GM19452 (cell line): ENCODE measurements around the gene IQCE.
"Not testable (repeated sequence)": the region's sequence is repeated elsewhere in the genome, so short reads cannot be mapped to it uniquely, and the experiment has no call there.

Experiments used
- ATAC-seq: cut with Tn5 transposase; IDR thresholded peaks from one replicate; pipeline ENCODE4 v1.9.1; 2021; ENCODE audit not compliant: unreplicated experiment

IQCE gene

GRCh38 chr7:2598154-2598823, 39.5 kb downstream of the IQCE start:
- ATAC-seq, result no peak

- no peak for ATAC-seq
Observed at GRCh38 chr7:2601065-2601464, 42.3 kb downstream of the IQCE start.

GRCh38 chr7:2601907-2602306, 43.1 kb downstream of the IQCE start:
- no peak for ATAC-seq

DNA sequence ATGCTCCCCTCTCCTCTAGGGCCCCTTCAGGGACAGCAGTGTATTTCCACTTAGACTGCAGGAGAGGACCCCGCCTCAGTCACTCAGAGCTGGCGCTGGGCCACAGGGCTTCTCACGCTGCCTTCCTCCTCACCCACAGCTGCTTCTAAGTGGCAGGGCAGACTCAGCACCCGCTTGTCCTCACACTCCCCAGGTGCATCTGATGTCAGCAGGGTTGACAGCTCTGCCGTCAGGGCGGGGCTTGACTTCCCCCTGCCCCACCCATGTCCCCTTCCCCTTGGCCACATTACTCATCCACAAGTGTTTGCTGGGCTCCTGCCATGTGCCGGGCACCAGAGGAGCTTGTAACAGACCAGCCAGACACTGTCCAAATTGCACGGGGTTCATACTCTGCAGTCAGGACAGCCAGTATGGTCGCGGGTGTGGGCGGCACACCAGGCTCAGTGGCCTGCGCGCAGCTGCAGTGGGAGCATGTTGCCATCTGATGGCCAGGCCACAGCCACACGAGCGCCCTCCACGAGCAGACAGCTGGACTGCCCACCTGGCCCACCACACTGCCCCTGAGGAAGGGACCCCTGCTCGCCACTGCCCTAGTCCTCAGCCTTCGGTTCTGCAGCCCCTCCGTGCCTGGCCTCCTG, 43.7 kb downstream of the IQCE start:
- no peak for ATAC-seq

DNA sequence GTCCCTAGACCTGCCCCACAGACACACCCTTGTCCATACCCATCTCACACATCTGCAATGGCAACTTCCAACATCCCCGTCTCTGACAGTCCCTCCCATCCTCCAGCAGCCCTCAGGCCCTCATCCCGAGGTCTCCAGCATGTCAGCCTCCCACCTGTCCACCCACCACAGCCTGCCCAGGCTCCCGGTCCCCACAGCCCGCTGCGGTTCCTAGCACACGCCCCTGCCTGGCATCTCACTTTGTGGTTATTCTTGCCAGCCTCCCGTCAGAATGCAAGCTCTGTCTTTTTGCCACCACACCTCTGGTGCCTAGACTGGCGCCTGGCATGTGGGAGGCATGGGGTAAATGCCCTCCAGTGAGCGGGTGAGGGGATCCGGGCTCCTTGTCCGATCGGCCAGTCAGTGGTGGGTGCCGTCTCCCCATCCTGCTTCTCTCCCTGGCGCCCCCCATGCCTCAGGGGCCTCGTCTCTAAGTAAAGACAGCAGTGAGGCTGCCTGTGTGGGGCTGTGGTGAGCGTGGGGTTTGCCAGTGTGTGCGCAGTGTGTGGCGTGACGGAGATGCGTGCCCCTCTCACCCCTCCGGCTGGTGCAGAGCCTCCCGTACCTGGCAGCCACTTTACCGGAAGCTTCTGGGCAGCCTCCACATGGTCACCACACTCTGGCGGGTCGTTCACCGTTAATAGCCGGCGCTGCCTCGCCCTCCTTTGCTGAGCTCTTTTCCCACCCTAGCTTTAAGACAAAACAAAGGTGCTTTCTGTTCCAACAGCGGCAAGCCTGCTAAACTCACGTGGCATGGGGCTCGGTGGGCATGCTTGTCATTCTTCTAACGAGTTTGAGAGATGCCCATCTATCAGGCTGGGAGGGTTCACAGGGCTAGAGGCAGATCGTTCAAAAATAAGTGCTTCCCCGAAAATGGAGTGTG, 44.5 kb downstream of the IQCE start:
- no peak for ATAC-seq

DNA sequence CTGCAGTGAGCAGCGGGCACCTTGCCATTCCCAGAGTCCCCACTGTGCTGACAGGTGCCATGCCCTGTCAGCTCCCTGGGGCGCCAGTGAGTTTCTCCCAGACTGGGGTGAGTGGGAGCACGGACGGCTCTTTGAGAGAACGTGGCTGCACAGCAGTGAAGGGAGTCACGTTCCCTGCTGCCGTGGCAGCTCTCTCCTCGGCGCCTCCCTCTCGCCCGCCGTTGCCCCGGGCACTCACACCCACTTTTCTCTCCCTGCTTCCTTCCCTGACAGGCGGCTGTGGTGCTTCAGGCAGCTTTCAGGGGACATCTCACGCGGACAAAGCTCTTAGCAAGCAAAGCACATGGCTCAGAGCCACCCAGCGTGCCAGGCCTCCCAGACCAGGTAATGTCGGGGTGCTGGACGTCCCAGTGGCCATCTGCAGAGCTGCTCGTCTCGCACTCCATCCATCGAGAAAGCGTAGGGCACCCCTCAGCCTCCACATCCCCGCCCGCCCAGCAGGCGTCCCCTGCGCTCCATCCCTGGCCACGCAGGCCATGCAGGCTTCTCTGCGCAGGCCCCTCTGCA, 45.9 kb downstream of the IQCE start:
- ATAC-seq, result no peak

DNA sequence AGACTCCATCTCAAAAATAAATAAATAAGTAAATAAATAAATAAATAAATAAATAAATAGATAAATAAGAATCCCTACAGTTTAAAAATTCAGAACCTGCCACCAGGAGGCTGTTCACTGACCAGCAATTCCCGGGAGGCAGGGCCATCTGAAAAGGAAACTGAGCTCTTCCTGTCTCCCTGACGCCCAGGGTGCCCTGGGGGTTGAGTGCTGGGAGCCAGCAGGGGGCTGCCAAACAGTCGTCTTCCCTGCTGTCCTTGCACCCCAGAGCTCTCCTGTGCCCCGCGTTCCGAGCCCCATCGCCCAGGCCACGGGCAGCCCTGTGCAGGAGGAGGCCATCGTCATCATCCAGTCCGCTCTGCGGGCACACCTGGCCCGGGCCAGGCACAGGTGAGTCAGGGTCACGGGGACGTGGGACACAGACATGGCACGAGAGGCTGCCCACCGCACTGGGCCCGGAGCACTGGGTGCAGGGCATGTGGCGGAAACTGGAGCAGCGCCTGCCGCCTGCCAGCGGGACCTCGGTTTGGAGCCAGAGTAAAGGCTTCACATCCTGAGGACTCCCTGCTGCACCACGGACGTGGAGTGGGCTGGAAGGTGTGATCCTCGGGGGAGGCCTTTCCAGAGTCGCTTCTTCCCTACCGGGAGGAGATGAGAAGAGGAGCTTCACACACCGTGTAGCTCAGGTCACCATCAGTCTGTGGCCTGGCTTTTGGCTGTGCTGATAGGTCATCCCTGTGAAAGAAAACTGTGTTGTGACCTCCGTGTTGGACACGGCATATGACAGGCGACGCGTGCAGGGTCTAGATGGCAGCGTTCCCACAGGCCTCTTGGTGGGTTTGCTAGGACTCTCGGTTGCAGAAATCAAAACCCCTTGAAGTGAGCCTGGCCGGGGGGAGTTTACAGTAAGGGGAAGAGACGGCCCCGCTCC, 47.1 kb downstream of the IQCE start:
- ATAC-seq, result no peak

DNA sequence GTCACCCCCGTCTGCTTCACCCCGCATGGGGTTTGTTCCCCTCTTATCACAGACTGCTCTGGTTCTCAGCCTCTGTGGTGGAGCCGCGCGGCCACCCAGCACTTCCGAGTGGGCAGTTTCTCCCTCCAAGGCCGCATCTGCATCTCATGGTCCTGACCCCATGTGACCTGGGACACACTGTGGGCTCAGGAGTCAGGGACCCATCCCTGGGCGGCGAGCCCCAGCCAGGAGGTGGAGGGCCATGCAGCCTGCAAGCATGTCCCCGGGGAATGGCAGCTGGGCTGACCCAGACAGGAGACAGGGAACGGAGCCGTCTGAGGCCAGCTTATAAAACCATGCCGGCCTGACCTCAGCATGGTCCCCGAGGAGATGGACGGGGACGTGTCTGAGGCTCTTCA, 47.8 kb downstream of the IQCE start:
- ATAC-seq, result no peak

DNA sequence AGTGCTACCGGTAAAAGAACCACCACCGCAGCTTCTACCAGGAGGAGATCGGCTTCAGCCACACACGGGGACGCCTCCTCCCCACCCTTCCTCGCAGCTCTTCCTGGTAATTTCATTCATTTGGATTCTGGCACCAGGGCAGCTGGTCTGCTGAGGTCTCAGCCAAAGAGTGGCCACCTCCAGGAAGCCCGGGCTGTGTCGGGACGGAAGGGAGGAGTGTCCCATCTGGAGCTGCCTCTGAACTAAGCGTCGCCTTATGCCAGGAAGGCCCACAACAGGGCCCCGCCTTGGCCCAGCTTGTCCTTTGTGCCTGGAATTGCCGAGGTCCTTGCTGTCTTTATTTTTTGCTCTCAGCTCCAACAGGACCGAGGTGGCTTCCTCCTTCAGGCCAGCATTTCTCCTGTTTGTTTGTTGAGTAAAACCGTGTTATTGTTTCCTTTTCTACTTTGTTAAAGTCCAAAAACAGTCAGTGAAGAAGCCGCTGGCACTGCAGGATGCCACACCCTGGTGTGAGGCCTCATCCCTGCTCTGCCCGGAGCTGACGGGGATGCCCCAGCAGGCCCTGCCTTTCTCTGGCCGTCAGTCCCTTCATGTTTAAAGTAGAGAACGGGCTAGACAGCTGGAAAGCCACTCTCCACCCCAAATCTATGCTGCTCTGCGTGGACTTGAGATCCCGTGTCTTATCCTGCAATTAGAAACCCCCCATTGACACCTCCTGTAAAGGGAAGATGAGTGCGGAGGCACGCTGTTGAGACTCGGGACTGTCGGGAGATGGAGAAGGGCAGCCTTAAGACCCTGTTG, 48.5 kb downstream of the IQCE start:
- ATAC-seq, result no peak

- ATAC-seq, result no peak
Observed at GRCh38 chr7:2607923-2608904, 49.4 kb downstream of the IQCE start.

DNA sequence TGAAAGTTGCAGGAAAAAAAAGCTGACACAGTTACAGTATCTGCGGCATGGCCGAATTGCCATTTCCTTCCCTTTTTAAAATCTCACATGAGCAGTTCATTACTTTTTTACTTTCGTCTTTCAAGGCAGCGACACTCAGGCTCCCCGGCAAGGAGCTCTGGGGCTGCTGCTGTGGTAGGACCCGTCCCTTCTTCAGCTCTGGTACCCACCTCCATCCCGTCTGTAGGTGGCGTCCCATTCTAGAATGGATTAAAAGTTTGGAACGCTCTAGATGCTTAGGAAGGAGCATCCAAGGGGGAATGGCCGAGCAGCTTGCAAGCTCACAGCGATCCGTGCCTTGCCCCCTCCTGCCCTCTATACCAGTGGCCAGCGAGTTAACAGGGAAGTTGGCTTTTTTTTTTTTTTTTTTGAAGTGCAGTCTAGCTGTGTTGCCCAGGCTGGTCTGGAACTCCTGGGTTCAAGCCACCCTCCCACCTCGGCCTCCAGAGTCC, 50.2 kb downstream of the IQCE start:
- no peak for ATAC-seq

DNA sequence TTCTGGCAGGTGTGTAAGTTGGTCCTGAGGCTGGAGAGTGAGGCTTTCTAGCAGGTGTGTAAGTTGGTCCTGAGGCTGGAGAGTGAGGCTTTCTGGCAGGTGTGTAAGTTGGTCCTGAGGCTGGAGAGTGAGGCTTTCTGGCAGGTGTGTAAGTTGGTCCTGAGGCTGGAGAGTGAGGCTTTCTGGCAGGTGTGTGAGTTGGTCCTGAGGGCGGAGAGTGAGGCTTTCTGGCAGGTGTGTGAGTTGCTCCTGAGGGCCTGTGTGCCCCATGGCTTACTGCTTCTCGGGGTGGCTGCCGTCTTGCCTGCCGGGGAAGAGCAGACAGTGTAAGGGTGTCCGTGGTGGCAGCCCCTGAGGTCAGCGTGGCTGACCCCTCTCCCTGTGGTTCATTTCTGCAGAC, 50.9 kb downstream of the IQCE start:
- not testable (repeated sequence) for ATAC-seq

- ATAC-seq, result no peak
Observed at GRCh38 chr7:2610466-2610865, 51.7 kb downstream of the IQCE start.

GRCh38 chr7:2610898-2611297, 52.1 kb downstream of the IQCE start:
- ATAC-seq, result no peak

GRCh38 chr7:2611401-2611800, 52.6 kb downstream of the IQCE start:
- no peak for ATAC-seq

- no peak for ATAC-seq
Observed at GRCh38 chr7:2611922-2612321, 53.1 kb downstream of the IQCE start.

DNA sequence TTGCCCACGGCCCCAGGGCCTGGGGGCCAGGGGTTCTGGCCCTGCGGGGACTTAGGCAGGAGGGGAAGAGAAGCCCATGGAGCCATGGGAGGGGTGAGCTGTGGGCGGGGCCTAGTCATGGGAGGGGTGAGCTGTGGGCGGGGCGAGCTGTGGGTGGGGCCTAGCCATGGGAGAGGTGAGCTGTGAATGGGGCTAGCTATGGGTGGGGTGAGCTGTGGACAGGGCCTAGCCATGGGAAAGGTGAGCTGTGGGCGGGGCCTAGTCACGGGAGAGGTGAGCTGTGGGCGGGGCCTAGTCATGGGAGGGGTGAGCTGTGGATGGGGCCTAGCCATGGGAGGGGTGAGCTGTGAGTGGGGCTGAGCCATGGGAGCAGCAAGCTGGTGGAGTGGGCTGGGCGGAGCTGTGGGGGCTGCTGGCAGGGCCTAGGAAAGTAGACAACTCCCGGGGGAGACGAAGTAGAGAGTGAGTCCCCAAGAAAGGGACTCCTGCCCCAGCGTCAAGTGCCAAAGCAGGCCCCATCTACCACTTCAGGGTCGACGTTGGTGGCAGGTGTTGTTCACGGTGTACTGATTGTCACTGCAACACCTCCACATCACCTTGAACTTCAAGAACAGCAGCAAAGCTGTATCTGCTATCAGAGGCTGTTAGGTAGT, 53.8 kb downstream of the IQCE start:
- no peak for ATAC-seq
